GM18867 (cell line): ENCODE data around the gene CES5A.
"Not testable (repeated sequence)": the region's sequence is repeated elsewhere in the genome, so short reads cannot be mapped to it uniquely, and the experiment has no call there.

ENCODE experiments used
- ATAC-seq: cut with Tn5 transposase; IDR thresholded peaks from one replicate; pipeline ENCODE4 v1.9.1; 2021; ENCODE audit warnings: mild to moderate bottlenecking, moderate library complexity; ENCODE audit not compliant: unreplicated experiment

The CES5A gene

DNA sequence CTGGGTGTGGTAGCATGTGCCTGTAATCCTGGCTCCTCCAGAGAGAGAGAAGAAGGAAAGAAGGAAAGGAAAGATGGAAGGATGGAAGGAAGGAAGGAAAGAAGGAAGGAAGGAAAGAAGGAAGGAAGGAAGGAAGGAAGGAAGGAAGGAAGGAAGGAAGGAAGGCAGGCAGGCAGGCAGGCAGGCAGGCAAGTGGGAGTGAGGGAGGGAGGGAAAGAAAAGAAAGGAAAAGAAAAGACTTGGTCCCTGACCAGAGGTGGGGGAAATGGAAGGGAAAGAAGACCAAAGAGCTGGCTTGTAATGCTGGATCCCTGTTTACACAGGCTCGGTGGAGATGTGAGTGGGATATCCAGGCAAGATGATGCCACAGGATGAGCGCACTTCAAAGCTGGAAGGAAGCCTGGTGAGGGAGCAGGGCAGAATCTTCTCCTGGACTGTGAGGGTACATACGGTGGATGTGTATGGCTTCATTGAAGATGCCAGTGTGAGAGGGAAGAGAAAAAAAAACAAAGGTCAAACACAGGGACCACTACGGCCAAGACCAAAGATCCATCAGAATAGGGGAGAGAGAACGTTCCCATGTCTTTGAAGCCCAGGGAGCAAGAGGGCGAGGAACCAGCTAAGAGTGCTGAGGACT, 44.4 kb downstream of the CES5A start:
- no peak for ATAC-seq

GRCh38 chr16:55829232-55829631, 45.9 kb downstream of the CES5A start:
- ATAC-seq: not testable (repeated sequence)

DNA sequence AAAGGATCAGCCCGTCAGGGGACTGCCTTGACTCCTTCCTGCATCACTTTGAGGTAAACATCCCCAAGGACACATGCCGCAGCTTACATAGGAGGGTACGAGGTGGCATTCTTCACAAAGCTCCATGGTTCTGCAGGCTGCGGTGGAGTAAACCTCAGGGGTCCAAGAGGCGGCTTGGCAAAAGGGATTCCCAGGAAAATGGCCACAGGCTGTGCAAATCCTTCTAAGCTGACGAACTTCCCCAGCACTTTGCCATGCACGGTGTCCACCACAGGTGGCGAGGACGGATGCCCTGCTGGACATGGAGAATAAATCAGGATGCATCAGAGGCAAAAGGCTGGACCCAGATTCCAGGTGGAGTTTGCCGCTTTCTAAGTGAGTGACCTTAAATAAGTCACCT, 46.5 kb downstream of the CES5A start:
- ATAC-seq: no peak

DNA sequence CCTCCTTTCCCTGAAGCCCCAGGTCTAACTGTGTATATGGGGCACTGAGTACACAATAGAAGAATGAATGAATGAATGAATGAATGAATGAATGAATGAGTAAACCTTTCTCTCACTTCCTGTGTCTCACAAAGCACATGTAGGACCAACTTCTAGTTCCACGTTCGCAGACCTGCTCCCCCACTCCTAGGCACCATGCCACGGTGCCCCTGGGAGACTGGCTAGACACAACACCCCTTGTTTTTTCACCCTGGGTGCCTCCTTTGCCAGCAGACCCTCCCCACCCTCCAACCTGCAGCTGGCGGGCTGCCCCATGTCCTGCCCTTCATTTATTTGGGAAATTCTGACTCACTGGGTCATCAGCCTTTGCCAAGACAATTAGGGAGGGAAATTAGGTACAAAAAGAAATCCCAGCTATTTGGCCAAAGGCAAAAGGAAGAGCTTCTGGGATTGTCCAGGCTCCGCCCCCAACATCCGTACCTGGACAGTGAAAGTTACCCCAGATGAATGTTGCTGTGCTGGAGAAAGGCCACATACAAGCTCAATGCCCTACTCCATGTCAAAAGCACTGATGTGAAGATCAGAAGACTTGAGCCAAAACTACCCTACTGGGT, 50.0 kb downstream of the CES5A start:
- no peak for ATAC-seq

DNA sequence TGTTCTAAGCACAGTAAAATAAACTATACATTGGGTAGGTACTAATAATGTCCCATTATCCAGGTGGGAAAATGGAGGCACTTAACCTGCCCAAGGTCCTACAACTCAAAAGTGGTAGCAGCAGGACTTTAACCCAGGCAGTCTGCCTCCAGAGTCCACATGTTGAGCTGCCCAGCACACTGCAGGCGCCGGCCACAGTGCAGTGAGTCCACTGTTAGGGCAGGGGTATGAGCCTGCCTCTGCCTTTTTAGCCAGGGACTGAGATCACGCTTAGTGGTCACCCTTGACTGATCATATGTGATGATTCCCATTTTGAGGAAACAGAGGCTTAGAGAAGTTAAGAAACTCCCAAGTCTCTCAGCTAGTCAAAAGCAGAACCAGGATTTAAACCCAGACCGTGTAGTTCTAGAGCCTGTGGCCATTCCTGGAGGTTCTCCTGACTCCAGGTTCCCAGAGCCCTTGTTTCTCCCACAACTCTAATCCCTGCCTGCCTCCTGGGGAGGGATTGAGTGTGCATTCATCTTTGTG, 50.6 kb downstream of the CES5A start:
- ATAC-seq: no peak

DNA sequence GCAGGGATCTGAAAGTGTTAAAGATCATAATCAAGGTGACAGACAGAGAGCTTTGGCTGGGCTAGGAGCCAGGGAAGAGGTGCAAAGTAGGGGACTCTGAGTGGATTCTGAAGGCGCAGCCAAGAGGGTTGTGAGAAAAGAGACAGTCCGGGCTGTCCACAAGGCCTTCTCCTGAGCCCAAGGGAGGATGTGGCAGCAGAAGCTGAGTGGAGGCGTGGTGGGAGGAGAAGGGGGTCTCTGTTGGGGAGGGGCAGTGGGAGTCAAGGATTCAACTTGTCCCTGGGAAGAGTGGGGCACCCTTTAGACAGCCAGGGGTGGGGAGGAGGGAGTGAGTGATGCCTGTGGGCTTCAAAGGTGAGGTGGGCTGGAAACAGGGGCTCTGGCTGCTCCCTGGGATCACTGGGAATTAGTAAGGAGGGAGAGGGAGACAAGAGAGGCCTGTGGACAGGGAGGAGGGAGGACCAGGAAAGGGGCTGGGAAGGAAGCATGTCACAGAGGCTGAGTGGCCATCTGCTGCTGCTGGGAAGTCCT, 52.8 kb downstream of the CES5A start:
- ATAC-seq: no peak

DNA sequence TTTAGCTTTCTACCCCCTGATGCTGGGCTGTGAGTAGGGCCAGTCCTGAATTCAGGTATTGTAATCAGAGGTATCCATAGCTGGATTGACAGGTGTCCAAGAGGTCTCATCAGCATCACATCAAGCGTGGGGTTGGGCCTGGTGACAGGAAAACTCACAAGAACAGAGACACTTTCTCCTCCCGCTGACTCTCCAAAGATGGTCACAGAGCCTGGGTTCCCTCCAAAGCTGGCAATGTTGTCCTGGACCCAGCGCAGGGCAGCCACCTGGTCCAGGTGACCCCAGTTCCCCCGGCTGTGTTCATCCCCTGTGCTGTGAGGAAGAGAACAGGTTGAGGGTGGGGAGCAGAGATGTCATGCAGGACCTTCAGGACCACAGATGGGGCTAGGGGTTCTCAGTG, 54.0 kb downstream of the CES5A start:
- ATAC-seq: no peak

DNA sequence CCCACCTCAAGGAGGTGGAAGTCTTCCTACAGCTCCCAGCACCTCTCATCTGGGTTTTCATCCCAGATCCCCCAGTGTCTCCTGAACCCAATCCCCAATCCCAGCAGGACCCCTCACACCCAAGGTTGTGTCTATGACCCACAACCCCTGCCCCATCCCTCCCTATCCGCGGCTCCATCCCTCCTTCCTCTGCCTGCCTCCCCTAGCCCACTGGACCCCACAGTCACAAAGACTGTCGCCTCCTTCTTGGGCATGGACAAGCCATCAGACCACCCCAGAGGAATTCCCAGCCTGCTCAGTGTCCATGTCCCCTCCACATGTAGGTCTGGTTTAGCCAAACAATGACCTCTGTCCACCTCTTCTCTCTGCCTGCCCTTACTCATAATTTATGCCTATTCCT, 54.6 kb downstream of the CES5A start:
- ATAC-seq: no peak

- no peak for ATAC-seq
These were observed 57.8 kb downstream of the CES5A start for GRCh38 chr16:55817236-55817912.

GRCh38 chr16:55816222-55816621, 59.0 kb downstream of the CES5A start:
- ATAC-seq: not testable (repeated sequence)

GRCh38 chr16:55815320-55815719, 59.9 kb downstream of the CES5A start:
- no peak for ATAC-seq

GRCh38 chr16:55814174-55814573, 61.0 kb downstream of the CES5A start:
- not testable (repeated sequence) for ATAC-seq

- not testable (repeated sequence) for ATAC-seq
These were observed 61.4 kb downstream of the CES5A start for GRCh38 chr16:55813730-55814129.

- ATAC-seq: no peak
These were observed 62.2 kb downstream of the CES5A start for GRCh38 chr16:55812951-55813350.

GRCh38 chr16:55811811-55812210, 63.4 kb downstream of the CES5A start:
- no peak for ATAC-seq

- no peak for ATAC-seq
These were observed 64.7 kb downstream of the CES5A start for GRCh38 chr16:55810451-55810961.

DNA sequence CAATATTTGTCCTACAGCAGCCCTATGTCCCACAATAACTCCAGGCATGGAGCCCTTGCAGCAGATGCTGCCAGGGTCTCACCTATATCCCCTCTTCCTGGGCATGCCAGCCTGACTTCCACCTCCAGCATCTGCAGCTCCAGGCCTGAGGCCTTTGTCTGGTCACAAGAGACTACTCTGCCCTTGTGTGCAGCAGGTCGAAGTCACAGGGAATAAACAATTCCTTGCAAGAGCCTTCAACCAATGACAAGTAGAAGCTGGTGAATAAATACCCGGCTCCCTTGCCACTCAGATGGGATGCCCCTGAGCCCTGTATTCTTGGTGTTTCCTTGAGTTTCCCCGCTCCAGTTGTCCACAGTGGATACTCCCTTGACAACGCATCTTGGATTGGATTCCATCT, 65.3 kb downstream of the CES5A start:
- no peak for ATAC-seq

- ATAC-seq: no peak
These were observed 65.8 kb downstream of the CES5A start for GRCh38 chr16:55809386-55809785.

DNA sequence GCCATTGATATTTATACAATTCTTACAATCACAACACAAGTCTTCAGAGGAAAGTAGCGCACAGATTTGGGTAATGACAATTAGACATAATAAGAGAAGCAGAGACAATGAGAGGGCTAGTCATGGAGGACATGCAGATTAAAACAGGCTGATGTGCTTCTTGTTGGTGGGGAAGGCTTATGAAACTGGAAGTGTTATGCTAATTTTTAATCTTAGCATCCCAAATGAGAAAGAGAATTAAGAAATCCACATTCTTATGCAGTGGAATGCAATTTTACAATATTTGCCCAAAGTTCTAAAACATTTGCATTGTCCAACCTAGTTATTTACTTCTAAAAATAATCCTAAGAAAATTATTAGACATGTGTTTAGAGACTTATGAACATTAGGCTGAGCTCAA, 66.9 kb downstream of the CES5A start:
- ATAC-seq: not testable (repeated sequence)

DNA sequence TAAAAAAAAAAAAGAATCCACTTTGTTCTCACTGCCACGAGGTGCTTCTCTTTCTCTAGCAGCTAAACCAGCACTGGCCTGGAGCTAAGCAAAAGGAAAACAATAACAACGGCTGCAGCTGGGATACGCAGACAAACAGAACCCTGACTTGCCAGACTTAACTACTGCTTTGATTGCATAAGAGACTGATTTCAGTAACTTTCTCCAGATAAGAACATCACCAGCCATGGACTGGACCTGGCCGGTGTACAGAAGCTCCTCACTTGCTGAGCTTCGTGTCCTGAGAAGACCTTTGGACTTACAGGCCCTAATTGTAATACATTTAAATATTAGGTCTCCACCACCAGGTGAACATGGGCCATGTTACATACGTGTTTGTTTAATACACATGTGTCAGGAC, 70.1 kb downstream of the CES5A start:
- ATAC-seq: not testable (repeated sequence)

DNA sequence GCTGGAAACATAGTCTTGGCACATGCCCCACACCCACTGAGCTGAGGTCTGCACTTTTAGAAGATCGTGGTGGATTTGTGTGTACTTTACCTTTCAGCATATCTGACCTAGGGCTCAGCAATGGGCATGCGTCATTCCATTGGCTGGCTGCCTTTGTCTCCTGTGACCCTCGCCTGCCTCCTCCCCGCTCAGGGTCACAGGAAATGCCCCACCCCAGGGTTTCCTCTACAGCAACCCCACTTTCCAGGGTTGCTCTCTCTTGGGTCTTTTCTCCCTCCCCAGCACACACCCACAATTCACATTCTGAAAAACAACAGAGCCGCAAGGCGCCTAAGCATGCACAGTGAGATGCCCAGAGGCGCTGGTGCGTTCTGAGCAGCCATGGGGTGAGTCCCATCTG, 71.5 kb downstream of the CES5A start:
- ATAC-seq: not testable (repeated sequence)
